ENCODE data around the gene TFIP11.

TFIP11 gene

DNA sequence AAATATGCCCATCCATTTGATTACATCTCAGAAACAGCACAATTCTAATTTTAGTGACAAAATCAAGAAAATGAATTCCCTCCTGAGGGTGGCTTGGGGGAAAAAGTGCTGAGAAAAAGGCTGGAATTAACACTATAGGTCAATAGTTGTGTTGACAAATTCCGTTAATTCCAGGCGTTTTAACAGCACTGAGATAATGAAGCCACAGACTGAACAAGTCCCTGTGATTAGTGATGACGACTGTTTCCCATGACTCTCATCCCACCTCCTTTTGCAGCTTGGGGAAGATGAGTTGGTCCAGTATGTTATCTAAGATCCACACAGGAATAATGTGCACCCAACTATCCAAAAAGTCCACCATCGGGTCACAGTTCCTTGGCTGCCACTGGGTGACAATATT, 15.8 kb downstream of the TFIP11 start:
- H3K4me3 ChIP-seq (ENCODE audit: low read depth, low read length), result no peak overlapping the region
- no peak overlapping the region for H3K9ac ChIP-seq (ENCODE audit: low read depth, low read length)
- peaks cover 61% of the 10 kb centered on the region for H3K36me3 ChIP-seq (ENCODE audit: control insufficient read depth, insufficient read depth, low read length)
- no peaks in the 10 kb centered on the region for H3K9me3 ChIP-seq (ENCODE audit: control insufficient read depth, insufficient read depth, low read length)
- H3K27me3 ChIP-seq (ENCODE audit: control insufficient read depth, insufficient read depth, low read length), result no peaks in the 10 kb centered on the region
- no peaks in the 10 kb centered on the region for H3K4me1 ChIP-seq (ENCODE audit: control insufficient read depth, insufficient read depth, low read length)

DNA sequence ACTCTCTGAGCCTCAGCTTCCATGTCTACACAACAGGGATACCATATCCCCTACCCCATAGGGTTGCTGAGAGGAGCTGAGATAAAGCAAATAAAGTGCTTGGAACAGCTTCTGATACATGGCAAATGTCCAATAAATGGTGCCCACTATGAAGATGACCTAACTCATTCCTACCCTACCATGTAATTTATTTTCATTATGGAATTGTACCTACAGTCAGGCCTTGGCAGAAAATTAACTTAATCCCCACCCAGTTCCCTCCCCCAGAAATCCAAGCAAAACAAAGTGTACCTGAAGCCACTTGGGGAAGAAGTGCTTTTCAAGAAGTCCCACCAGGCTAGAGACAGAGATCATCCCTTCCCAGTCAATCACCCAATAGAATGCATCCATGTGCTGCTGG, 17.8 kb downstream of the TFIP11 start:
- Histone ChIP-seq H3K9me3 (ENCODE audit: control insufficient read depth, insufficient read depth, low read length) (no peaks in the 10 kb centered on the region), H3K4me1 (ENCODE audit: control insufficient read depth, insufficient read depth, low read length) (no peaks in the 10 kb centered on the region), H3K4me3 (ENCODE audit: low read depth, low read length) (no peak overlapping the region), H3K27me3 (ENCODE audit: control insufficient read depth, insufficient read depth, low read length) (no peaks in the 10 kb centered on the region), H3K9ac (ENCODE audit: low read depth, low read length) (no peak overlapping the region), H3K36me3 (ENCODE audit: control insufficient read depth, insufficient read depth, low read length) (peaks cover 62% of the 10 kb centered on the region)

DNA sequence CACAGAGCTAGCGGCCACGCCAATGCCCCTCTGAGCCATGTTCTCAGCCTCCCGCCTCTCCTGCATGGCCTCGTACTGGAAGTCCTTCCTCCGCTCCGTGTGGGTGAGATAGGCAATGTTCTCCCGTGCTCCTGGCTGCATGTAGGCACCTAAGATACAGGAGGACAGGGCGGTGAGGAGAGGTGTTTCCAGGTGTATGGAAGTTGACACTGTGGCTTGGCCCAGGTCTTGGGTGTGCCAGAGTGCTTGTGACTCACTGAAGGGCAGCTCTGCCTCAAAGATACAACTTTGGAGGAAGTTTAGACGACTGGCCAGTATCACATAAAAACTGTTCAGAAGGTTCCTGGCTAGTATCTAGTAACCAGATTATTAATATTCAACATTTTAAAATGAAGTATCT, 20.1 kb downstream of the TFIP11 start:
- H3K36me3 ChIP-seq (ENCODE audit: control insufficient read depth, insufficient read depth, low read length), result peaks cover 62% of the 10 kb centered on the region
- H3K27me3 ChIP-seq (ENCODE audit: control insufficient read depth, insufficient read depth, low read length), result no peaks in the 10 kb centered on the region

DNA sequence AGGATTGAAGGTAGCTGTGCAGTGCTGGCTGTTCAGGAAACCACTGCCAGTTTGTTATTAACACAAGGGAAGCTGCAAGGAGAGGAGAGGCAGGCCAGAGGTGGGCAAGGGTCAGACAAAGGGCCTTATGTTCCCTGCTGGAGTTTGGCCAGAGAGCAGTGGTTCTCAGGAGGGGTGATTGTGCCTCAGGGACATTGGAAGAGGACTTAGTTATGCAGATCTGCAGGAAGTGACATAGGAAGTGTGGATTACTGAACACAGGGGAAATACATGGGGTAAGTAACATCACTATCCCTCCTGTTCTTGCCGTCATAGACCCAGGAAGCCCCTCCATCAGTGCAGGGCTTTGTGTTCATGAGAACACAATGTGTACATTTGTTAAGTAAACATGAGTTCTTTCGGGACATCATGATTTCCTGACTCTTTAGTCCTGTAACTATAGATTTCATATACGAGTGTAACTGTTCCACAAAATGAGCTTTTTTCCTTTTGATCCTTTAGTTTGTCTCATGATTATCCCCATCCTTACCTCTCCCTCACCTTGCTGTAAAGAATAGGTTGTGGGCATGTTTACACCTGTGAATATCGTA, 22.7 kb downstream of the TFIP11 start:
- Histone ChIP-seq H3K9me3 (ENCODE audit: control insufficient read depth, insufficient read depth, low read length) (no peaks in the 10 kb centered on the region), H3K4me3 (ENCODE audit: low read depth, low read length) (no peak overlapping the region), H3K9ac (ENCODE audit: low read depth, low read length) (no peak overlapping the region), H3K4me1 (ENCODE audit: control insufficient read depth, insufficient read depth, low read length) (peaks cover 2% of the 10 kb centered on the region), H3K27me3 (ENCODE audit: control insufficient read depth, insufficient read depth, low read length) (no peaks in the 10 kb centered on the region), H3K36me3 (ENCODE audit: control insufficient read depth, insufficient read depth, low read length) (peaks cover 46% of the 10 kb centered on the region)

More for the DNA sequence above, 20.1 kb downstream of the TFIP11 start:
- no peaks in the 10 kb centered on the region for H3K4me1 ChIP-seq (ENCODE audit: control insufficient read depth, insufficient read depth, low read length)
- H3K4me3 ChIP-seq (ENCODE audit: low read depth, low read length), result no peak overlapping the region
- no peak overlapping the region for H3K9ac ChIP-seq (ENCODE audit: low read depth, low read length)
- H3K9me3 ChIP-seq (ENCODE audit: control insufficient read depth, insufficient read depth, low read length), result no peaks in the 10 kb centered on the region

DNA sequence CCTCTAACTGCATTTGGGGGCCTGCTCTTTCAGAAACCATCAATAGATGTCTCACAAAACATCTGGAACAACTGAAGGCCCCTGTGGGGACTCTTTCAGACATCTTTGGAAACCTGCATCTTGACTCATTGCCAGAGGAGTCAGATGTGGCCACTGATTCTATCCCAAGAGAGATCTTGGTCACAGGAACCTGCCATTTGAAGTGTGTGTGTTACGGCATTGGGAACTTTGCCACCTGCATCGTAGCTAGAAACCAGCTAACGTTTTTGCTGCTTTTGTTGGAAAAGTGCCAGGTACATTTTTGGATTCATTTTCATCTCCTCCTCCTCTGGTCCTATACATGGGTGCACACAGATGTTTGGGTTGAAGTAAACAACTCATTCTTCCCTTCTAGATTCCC, 24.3 kb downstream of the TFIP11 start:
- no peak overlapping the region for H3K4me3 ChIP-seq (ENCODE audit: low read depth, low read length)
- no peaks in the 10 kb centered on the region for H3K27me3 ChIP-seq (ENCODE audit: control insufficient read depth, insufficient read depth, low read length)
- H3K4me1 ChIP-seq (ENCODE audit: control insufficient read depth, insufficient read depth, low read length), result peaks cover 2% of the 10 kb centered on the region
- no peak overlapping the region for H3K9ac ChIP-seq (ENCODE audit: low read depth, low read length)
- peaks cover 31% of the 10 kb centered on the region for H3K36me3 ChIP-seq (ENCODE audit: control insufficient read depth, insufficient read depth, low read length)
- H3K9me3 ChIP-seq (ENCODE audit: control insufficient read depth, insufficient read depth, low read length), result no peaks in the 10 kb centered on the region

DNA sequence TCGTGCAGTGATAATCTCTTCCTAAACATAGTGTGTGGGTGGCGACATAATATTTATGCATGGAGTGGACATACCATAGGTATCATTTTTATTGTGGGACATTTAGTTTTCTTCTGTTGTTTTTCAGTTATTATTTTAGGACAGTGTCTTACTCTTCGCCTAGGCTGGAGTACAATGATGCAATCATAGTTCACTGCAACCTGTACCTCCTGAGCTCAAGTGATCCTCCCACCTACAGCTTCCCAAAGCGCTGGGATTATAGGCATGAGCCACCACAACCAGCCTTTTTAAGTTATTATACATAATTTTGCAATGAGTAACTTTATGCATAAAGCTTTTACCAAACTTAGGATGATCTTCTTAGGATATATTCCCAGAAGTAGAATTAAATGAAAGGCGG, 25.9 kb downstream of the TFIP11 start:
- Histone ChIP-seq H3K4me1 (ENCODE audit: control insufficient read depth, insufficient read depth, low read length) (peaks cover 13% of the 10 kb centered on the region), H3K9me3 (ENCODE audit: control insufficient read depth, insufficient read depth, low read length) (no peaks in the 10 kb centered on the region), H3K4me3 (ENCODE audit: low read depth, low read length) (no peak overlapping the region), H3K27me3 (ENCODE audit: control insufficient read depth, insufficient read depth, low read length) (no peaks in the 10 kb centered on the region), H3K9ac (ENCODE audit: low read depth, low read length) (no peak overlapping the region), H3K36me3 (ENCODE audit: control insufficient read depth, insufficient read depth, low read length) (peaks cover 17% of the 10 kb centered on the region)

DNA sequence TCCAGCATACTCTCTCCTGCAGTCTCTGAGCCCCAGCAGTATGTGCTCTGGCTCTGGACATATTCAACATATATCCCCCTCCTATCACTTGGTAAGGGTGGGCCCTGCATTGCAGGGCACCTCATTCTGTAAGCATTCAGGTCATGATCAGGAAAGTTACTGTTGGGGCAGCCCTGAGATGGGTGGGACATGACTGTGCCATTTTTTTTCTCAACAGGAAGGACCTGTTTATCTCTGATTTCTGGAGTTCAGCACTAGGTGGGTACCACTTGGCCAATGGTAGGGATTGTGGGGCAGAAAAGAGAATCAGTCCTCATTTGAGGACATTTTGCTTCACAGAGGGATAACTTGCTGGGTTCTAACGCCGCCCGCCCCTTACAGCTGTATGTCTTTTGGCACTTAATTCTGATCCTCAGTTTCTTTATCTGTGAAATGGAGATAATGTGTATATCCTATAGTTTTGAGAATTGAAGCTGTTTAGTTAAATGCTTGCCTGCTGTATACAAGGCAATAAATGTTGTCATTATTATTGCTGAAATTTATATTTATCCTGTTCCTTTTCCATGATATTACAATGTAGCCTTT, 26.4 kb downstream of the TFIP11 start:
- Histone ChIP-seq H3K36me3 (ENCODE audit: control insufficient read depth, insufficient read depth, low read length) (peaks cover 17% of the 10 kb centered on the region), H3K4me3 (ENCODE audit: low read depth, low read length) (no peak overlapping the region), H3K9me3 (ENCODE audit: control insufficient read depth, insufficient read depth, low read length) (no peaks in the 10 kb centered on the region), H3K9ac (ENCODE audit: low read depth, low read length) (no peak overlapping the region), H3K4me1 (ENCODE audit: control insufficient read depth, insufficient read depth, low read length) (peaks cover 15% of the 10 kb centered on the region), H3K27me3 (ENCODE audit: control insufficient read depth, insufficient read depth, low read length) (no peaks in the 10 kb centered on the region)

DNA sequence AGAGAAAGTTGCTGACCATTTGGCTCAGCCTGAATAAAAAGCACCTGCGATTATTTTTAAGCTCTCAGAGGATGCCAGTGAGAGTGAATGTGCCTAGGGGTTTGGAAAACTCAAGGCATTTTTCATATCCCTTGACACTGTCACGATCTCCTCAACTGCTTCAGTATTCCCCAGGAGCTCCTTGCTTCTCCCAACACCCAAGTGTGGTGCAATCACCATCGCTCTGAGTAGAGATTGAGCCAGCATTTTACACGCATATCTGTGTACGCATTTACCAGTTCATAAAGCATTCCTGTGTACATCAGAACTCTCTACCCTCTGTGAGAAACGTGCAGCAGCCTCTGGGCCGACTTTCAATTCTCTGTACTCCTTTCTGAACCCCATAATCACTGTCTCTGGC, 27.3 kb downstream of the TFIP11 start:
- H3K36me3 ChIP-seq (ENCODE audit: control insufficient read depth, insufficient read depth, low read length), result peaks cover 23% of the 10 kb centered on the region
- H3K9ac ChIP-seq (ENCODE audit: low read depth, low read length), result no peak overlapping the region
- no peaks in the 10 kb centered on the region for H3K27me3 ChIP-seq (ENCODE audit: control insufficient read depth, insufficient read depth, low read length)
- peak overlapping the region; percentile 91 for H3K4me3 ChIP-seq (ENCODE audit: low read depth, low read length)
- H3K9me3 ChIP-seq (ENCODE audit: control insufficient read depth, insufficient read depth, low read length), result no peaks in the 10 kb centered on the region
- peaks cover 15% of the 10 kb centered on the region for H3K4me1 ChIP-seq (ENCODE audit: control insufficient read depth, insufficient read depth, low read length)

DNA sequence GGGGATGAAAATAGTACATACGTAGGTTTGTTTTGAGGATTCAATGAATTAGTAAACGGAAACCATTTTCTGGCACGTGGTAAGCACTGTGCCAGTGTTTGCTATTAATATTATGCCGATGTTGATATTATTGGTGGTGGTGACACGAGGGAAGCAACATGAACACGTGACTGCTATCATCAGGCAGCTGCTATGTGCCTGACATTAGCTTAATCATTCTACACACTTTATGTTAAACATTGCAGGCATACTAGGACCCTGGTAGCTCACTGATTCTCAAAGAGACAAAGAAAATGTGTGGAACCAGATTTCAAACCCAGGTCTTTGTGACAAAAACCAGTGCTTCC, 27.9 kb downstream of the TFIP11 start:
- Histone ChIP-seq H3K4me1 (ENCODE audit: control insufficient read depth, insufficient read depth, low read length) (peaks cover 15% of the 10 kb centered on the region), H3K9me3 (ENCODE audit: control insufficient read depth, insufficient read depth, low read length) (no peaks in the 10 kb centered on the region), H3K36me3 (ENCODE audit: control insufficient read depth, insufficient read depth, low read length) (peaks cover 18% of the 10 kb centered on the region), H3K9ac (ENCODE audit: low read depth, low read length) (peak overlapping the region; percentile 9), H3K27me3 (ENCODE audit: control insufficient read depth, insufficient read depth, low read length) (no peaks in the 10 kb centered on the region), H3K4me3 (ENCODE audit: low read depth, low read length) (peak overlapping the region; percentile 91)

DNA sequence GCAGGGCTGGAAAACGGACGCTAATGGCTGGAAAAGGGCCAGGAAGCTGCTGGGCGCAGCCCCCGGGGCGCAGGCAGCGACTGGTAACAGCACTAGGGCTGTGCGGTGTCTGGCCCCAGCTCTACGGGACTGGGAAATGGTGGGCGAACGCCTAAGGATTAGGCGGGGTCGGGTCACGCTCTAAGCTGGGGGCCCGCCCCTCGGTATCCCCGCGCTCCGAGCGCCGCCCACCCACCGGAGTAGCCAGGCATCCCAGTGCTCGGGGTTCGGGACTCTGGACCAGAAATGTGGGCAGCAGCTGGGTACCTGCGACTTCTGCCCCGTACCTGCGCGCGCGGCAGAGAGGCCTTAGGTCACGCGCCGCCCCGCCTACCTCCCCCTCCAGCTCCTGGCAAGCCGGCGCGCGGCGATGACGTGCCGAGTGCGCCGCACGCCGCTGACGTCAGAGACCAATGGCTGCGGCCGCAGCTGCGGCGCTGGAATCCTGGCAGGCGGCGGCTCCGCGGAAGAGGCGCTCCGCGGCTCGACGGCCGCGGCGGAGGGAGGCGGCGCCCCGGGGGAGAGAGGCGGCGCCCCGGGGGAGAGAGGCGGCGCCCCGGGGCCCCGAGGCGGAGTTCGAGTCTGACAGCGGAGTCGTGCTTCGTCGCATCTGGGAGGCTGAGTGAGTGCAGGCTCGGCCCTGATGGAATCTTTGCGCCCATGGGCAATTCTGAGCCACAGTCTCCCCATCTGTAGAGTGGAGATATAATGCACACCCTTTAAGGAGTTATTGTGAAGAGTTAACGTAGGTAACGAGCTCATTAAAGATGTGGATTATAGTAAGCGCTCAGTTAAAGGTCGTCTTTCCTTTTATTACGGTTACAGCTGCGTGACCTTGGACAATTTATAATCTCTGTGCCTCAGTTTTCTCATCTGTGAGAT, 28.6 kb downstream of the TFIP11 start, which contains the start of the genes HPS4 and SRRD:
Gene HPS4, minus strand, starts transcription at position 345 of the 921 bp plus-strand sequence. CDS start 2,021 bp downstream, outside the sequence.
Gene SRRD, plus strand, starts transcription at position 439 of the 921 bp plus-strand sequence. Its CDS starts 14 bp downstream, at position 453.
- Histone ChIP-seq H3K27me3 (ENCODE audit: control insufficient read depth, insufficient read depth, low read length) (no peaks in the 10 kb centered on the region), H3K4me3 (ENCODE audit: low read depth, low read length) (peak within 1 kb of the TSS; percentile 91), H3K36me3 (ENCODE audit: control insufficient read depth, insufficient read depth, low read length) (peaks cover 15% of the 10 kb centered on the region), H3K9ac (ENCODE audit: low read depth, low read length) (peak within 1 kb of the TSS; percentile 91), H3K9me3 (ENCODE audit: control insufficient read depth, insufficient read depth, low read length) (no peaks in the 10 kb centered on the region), H3K4me1 (ENCODE audit: control insufficient read depth, insufficient read depth, low read length) (peaks cover 15% of the 10 kb centered on the region)

DNA sequence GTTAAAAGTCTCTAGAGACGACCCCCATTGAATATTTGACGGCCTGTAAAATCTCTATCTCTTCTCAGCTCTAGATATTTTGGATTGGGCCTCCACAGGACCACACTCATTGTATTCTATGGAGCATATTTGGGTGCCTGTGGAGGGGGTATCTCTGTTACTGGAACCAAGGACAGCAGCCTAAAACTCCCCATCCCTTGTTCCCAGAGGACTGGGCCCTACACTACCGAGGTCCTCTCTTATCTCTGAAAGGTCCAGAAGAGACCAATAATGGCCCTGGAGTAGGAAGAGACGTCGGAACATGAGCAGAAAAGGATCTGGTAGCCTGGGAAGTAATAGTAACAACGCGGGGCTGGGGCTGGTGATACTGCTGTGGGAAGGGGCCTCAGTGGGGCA, 29.2 kb downstream of the TFIP11 start:
- H3K9me3 ChIP-seq (ENCODE audit: control insufficient read depth, insufficient read depth, low read length), result no peaks in the 10 kb centered on the region
- peak overlapping the region; percentile 91 for H3K4me3 ChIP-seq (ENCODE audit: low read depth, low read length)
- H3K4me1 ChIP-seq (ENCODE audit: control insufficient read depth, insufficient read depth, low read length), result peaks cover 15% of the 10 kb centered on the region
- peaks cover 10% of the 10 kb centered on the region for H3K36me3 ChIP-seq (ENCODE audit: control insufficient read depth, insufficient read depth, low read length)
- H3K27me3 ChIP-seq (ENCODE audit: control insufficient read depth, insufficient read depth, low read length), result no peaks in the 10 kb centered on the region
- H3K9ac ChIP-seq (ENCODE audit: low read depth, low read length), result peak overlapping the region; percentile 91

Data from iPS-15b (cell line).